Spleen (tissue), 7 donors: Measurements from ENCODE around the gene PRRX2.

Experiments
- POLR2A ChIP-seq, 3 donors: fragments of 450-650 bp; IDR thresholded peaks; one replicate each; pipeline ENCODE4 v1.5.1; 2017; ENCODE audit warnings: antibody characterized with exemption in 3 of 3, mild to moderate bottlenecking in 1 of 3
- TF ChIP-seq, protein P1 (sequence below), 11 experiments: fragments of 200-600 bp in 7 of 11; fragments of 450-650 bp in 4 of 11; sonication (generic) in 4 of 11; IDR thresholded peaks in 8 of 11; conservative IDR thresholded peaks in 3 of 11; 1 replicate in 7 of 11; 2 replicates in 4 of 11; pipeline versions ENCODE4 v1.4.0 to v1.8.0; 2016 to 2021; ENCODE audit warnings: antibody characterized with exemption in 11 of 11, inconsistent platforms in 4 of 11, mild to moderate bottlenecking in 1 of 11
- donor health status: DM: no; HTN: no; CAD: no; lungs with moderate emphysema.
- donor health status: DM: no; HTN: no; CAD: no.
- donor health status: DM: no; HTN: no; CAD: no.

GRCh38 chr9:129685220-129685932 is 19.9 kb downstream of the PRRX2 start:
- TF ChIP-seq, protein P1, sequence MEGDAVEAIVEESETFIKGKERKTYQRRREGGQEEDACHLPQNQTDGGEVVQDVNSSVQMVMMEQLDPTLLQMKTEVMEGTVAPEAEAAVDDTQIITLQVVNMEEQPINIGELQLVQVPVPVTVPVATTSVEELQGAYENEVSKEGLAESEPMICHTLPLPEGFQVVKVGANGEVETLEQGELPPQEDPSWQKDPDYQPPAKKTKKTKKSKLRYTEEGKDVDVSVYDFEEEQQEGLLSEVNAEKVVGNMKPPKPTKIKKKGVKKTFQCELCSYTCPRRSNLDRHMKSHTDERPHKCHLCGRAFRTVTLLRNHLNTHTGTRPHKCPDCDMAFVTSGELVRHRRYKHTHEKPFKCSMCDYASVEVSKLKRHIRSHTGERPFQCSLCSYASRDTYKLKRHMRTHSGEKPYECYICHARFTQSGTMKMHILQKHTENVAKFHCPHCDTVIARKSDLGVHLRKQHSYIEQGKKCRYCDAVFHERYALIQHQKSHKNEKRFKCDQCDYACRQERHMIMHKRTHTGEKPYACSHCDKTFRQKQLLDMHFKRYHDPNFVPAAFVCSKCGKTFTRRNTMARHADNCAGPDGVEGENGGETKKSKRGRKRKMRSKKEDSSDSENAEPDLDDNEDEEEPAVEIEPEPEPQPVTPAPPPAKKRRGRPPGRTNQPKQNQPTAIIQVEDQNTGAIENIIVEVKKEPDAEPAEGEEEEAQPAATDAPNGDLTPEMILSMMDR (IDR thresholded peaks at IDR 0.05 in 8 of 11, conservative IDR thresholded peaks at IDR 0.05 in 3 of 11): no peak
- no peak for TF ChIP-seq POLR2A (IDR thresholded peaks at IDR 0.05)
